ENCODE data around the gene CARS2.
"Not testable (repeated sequence)": the region's sequence is repeated elsewhere in the genome, so short reads cannot be mapped to it uniquely, and the experiment has no call there.

The CARS2 gene

DNA sequence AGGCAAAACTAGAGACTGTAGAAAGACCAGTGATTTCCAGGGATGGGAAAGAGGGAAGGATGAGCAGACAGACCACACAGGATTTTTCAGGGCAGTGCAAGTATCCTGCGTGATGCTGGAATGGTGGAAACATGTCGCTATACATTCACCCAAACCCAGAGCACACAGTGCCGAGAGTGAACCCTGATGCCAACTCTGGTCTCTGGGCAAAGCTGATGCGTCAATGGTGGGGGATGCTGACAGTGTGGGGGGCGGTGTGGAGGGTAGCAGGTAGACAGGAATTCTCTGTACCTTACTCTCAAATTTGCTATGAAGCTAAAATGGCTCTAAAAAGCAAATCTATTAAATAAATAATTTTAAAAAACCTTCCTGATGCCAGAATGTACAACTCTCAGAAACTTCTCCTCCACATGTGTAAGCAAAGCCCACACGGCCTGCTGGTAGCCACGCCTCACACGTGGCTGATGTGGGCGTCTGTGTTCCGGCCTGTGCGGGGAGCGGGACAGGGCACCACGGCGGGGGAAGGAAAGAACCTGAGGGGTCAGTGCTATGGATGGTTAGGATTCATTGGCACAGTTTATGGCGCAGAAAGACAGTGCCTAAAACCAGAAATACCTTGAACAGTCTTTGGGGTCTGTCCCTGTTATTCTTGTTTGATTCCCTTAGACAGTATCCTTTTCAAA is 23.9 kb downstream of the CARS2 start:
- no peak for DNase-seq

DNA sequence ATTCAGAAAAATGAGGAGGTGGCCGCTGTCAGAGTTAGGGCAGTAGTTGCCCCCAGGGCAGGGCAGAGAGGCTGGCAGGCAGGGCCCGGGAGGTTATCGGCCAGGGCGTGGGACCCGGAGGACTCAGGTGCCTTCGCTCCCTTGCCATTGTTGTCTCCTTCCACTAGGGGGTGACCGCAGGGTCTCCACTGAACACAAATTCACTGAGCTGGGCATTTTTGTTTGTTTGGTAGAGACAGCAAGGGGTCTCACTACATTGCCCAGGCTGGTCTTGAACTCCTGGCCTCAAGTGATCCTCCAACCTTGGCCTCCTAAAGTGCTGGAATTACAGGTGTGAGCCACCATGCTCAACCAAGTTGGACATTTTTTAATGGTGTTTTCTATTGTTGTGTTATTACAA is 25.1 kb downstream of the CARS2 start:
- no peak for DNase-seq

DNA sequence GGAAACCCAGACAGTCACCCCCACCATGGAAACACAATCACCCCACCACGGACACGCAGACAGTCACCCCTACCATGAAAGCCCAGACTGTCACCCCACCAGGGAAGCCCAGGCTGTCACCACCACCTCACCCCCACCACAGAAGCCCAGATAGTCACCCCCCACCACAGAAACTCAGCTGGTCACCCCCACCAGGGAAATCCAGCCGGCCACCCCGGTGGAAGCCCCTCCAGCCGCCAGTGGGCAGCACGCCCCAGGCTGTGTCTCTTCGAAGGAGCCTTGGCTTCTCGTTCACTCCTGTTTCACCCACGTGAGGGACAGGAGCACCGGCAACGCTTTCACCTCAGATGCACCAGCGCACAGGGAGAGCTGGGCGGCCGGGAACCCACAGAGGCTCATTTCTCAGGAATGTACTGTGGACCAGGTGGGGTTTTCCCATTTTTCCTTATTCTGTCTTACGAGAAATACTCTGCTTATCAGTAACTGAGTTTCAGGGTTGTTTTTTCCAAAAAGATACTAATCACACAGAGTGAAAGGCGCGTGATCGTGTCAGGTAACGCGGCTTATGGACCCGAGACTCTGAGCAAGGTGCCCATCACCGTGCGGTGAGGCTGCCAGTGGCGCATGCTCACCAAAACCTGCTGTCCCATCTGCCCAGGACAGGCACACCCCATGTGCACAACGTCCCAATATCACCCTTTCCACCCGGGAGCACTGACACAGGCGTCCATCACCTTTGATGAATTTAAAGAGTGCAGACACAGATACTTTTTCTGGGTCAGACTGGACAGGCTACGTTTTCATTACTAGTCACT is 28.0 kb downstream of the CARS2 start:
- DNase-seq = no peak

DNA sequence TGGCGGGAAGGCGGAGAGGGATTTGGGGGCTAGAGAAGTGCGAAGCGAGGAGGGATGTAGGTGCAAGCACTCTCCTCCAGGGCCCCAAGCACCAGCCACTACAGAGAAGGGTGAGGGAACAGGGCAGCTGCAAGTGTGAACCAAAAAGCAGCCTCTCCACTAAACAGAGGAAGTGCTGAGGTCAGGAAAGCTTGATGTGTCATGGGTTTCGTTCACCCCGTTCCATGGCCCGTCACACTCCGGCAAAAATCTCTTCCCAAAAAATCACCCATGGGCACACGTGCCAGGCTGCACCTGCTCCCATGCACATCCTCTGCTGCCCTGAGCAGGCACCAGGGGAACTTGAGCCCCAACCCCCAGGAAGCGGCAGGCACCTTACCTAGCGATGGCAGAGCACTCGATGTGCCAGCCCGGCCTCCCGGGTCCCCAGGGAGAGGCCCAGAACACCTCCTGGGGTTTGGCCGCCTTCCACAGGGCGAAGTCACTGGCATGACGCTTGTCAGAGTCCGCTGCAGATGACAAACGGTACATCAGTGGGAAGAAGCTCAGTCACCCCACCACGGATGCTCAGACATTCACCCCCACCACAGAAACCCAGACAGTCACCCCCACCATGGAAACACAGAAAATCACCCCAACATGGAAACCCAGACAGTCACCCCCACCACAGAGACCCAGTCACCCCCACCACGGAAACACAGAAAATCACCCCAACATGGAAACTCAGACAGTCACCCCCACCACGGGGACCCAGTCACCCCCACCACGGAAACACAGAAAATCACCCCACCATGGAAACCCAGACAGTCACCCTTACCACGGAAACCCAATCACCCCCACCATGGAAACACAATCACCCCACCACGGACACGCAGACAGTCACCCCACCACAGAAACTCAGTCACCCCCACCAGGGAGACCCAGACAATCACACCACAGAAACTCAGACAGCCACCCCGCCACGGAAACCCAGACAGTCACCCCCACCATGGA is 29.0 kb downstream of the CARS2 start:
- peak; percentile 63 for DNase-seq

DNA sequence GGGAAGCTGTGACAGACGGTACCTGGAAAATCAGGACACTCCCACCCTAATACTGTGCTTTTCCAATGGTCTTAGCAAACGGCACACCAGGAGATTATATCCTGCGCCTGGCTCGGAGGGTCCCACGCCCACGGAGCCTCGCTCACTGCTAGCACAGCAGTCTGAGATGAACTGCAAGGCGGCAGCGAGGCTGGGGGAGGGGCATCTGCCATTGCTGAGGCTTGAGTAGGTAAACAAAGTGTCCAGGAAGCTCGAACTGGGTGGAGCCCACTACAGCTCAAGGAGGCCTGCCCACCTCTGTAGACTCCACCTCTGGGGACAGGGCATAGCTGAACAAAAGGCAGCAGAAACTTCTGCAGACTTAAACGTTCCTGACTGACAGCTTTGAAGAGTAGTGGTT is 36.1 kb downstream of the CARS2 start:
- not testable (repeated sequence) for DNase-seq

DNA sequence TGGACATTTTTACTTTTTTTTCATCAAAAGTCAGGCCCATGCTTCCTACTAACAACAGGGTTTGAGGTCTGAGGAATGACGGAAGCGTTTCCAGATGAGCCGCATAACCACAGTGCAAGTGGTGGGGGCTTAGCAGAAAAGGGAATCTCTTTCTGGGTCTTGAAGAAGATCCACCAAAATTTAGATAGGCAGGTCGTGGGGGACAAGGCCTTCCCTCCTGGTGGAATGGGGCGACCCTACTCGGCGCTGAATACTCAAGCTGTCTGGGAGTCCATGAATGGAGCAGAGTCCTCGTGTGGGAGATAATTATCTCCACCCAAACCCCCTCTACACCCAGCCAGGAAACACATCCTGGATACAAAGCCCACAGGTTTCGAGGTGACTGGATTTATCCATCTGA is 36.9 kb downstream of the CARS2 start:
- no peak for DNase-seq

DNA sequence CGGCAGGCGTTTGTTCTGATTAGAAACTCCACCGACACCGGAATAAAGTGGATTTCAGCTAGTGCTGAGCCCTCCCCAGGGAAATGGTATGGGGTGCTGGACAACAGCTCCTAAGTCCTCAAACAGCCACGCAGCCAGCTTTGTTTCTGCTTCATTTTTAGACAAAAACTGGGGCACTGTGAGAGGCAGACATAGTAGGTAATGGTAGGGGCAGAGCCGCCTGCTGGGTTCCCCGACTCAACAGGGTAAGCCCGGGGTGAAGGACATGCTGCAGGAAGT is 39.7 kb downstream of the CARS2 start:
- DNase-seq = no peak

DNA sequence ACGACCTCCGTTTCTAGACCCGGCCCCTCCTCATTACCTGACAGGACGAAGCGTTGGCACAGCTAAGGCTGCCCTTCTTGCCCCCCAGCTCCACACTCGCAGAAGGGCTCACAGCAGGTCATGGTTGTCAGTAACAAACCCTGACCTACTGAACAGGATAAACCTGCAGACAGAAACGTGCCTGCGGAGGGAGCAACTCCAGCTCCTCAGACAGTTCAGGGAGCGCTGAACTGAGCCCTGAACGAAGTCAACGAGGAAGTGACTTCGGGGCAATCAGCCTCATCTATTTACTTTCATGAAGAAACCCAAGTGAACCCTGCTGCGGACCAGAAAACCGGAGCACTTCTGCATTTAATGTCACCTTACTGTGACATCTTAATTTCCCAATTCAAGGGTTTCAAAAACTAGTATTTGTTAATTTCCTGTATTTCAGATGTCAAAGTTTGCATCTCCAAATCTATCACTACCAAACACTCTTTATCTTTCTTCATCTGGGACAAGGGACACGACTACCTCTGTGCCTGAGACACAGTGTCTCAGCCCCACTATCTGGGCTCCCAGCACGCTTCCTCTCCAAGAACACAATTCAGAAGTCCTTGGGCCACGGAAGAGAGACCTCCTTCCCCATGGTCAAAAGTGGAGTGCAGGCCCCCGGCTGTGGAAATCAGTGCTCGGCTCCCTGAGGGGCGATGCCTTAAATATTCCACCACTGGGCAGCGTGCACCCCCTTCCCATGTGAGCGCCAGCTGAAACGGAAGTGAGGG is 40.2 kb downstream of the CARS2 start:
- DNase-seq = no peak

DNA sequence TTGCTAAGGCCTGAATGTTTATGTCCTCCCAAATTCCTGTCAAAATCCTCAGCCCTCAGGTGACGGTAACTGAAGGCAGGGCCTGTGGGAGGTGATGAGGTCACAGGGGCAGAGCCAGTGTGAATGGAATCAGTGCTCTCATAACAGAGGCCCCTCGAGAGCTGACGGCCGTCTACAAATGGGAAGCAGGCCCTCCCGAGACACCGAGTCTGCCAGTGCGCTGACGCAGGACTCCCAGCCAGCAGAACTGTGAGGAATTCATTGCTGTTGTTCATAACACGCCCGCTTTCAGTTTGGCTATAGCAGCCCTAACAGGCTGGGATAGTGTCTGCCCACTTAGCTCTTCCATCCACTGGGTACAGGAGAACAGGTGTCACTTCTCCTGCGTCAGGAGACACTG is 41.2 kb downstream of the CARS2 start:
- no peak for DNase-seq

DNA sequence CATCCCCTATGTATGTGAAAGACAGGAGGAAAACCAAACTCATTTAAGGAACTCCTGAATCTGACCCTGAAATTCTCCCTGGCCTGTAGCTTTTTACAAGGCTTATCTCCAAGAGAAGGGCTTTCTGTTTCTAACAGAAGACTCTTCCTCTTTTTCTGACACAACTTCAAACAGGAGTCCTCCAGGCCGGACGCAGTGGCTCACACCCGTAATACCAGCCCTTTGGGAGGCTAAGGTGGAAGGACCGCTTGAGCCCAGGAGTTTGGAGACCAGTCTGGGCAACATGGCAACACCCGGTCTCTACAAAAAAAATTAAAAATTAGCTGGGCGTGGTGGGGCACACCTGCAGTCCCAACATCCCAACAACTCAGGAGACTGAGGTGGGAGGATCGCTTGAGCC is 41.9 kb downstream of the CARS2 start:
- DNase-seq = no peak

DNA sequence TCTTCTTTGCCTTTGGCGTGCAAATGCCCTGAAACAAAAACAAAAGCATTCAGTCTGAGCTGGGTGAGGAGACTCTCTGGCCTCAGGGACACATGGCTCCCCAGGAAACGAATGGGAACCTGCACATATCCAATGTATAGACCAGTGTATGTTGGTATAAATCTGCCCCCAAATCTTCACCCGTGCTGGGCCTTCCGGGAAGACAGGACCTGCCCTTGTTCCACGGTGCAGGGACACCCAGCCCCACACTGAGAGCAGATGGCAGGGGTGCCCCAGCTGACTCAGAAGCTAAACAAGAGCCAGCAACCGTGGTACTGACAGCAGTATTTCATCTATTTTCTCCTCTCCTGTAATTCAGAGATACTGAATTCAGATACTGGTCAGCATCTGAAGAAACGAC is 42.4 kb downstream of the CARS2 start:
- no peak for DNase-seq

DNA sequence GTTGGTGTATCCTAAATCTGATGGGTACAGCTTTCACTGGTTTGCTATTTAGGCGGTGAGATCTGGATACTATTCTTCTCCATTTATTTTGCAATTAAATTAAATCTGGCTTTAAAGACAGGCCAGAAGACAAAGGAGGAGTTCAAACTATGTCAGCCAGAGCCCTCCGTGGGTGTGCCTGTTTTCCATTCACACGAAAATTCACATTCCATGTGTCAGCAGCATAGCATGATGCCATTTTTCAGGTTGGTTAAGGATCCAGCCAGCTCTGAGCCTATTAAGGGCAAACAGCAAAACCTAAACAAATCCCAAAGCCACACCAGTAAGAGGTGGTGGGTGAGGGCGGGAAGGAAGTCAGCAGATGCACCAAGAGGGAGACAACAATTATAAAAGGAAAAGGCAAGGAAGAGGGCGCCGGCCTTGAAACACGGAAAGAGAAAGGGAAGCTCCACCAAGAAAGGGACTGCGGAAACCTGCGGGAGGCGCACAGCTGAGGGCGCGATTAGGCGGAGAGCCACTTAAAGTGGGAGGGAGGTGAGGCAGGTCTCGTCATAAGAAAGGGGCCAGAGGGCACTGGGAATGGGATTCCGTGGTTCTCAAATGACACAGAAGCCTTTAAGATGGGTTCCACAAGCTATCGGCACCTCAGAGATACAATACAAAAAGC is 43.0 kb downstream of the CARS2 start:
- no peak for DNase-seq

DNA sequence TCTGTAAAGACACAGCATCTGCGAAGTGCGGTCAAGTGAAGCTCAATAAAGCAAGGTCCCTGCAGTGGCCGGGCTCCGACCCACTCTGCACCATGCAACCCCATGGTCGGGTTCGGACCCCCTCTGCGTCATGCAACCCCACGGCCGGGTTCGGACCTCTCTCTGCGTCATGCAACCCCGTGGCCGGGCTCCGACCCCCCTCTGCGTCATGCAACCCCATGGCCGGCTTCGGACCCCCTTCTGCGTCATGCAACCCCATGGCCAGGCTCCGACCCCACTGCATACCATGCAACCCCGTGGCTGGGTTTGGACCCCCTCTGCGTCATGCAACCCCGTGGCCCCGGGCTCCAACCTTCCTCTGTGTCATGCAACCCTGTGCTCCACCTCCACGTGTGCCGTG is 43.8 kb downstream of the CARS2 start:
- no peak for DNase-seq

DNA sequence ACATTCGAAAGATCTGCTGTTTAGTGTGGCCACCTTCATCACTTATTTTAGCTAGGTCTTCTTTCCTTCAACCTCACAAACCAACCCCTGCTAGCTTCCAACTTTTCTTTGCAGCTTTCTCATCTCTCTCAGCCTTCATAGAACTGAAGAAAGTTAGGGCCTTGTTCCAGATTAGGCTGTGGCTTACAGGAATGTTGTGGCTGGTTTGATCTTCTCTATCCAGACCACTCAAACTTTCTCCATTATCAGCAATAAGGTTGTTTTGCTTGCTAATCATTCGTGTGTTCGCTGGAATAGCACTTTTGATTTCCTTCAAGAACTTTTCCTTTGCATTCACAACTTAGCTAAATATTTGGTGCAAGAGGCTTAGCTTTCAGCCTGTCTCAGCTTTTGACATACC is 44.7 kb downstream of the CARS2 start:
- no peak for DNase-seq

DNA sequence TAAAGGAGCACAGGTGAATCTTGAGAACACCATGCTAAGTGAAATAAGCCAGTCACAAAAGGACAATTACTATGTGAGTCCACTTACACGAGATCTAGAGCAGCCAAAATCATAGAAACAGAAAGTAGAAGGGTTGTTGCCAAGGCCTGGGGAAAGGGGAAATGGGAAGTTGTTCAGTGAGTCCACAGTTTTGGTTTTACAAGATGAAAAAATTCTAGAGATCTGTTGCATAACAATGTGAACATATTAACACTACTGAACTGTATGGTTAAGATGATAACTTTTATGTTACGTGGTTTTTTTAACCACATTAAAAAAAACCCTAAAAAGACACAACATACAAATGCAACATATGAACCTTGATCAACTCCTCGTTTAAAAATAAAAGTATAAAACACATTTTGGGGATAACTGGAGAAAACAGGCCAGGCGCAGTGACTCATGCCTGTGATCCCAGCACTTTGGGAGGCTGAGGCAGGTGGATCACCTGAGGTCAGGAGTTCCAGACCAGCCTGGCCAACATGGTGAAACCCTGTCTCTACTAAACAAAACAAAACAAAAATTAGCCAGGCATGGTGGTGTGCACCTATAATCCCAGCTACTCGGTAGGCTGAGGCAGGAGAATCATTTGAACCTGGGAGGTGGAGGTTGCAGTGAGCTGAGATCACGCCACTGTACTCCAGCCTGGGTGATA is 47.6 kb downstream of the CARS2 start:
- DNase-seq = not testable (repeated sequence)

DNA sequence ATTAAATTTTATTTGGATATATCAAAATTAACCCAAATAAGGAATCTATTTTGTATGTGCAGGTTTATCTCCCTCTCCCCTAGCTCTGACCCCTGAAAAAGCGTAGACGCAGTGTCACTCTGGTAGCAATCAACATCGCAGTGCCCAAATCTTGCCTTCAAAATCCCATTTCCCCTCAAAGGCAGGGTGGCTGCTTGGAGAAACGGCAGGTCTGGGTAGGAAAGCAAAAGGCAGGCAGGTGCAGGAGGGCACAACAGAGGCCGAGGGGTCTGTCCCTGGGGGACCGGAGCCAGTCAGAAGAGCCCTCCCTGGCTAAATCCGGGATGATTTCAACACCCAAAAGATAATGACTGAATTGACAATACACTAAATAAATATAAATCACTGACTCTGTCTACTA is 48.7 kb downstream of the CARS2 start:
- no peak for DNase-seq

DNA sequence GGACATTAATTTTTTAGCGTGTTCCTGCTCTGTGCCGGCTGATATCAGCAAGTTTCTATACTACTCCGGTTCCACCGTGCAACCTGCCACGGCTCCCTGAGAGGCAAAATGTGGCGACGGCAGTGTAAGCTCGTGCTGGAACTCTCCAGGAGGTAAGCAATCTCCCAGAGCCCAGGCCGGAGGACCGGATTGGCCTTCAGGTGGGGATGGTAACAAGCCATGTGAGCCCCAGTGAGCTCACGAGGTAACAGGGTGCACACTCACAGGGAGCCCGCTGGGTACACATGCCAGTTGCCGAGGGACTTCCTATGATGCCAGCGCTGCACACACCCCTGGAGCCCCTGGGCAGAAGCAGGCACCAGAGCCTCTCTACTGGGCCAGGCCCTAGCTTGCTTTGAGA is 52.1 kb downstream of the CARS2 start:
- no peak for DNase-seq

DNA sequence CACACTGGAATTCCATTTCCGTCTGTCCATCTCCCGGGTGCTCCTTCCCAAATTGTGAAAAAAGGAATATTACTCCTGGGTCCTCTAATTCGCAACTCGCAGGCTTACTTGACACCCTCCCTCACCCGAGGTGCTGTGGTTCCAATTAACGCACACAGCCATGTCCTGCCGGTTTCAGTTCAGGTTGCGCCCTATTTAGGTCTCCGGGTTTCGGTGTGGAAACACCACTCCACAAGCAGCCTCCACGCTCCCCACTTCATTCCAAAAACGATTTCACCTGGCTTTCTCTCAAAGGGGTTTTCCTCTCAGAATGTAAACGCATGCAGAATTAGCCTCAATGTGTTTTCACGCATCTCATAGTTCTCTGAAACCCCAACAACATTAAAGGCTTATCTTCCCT is 52.6 kb downstream of the CARS2 start:
- DNase-seq = no peak

DNA sequence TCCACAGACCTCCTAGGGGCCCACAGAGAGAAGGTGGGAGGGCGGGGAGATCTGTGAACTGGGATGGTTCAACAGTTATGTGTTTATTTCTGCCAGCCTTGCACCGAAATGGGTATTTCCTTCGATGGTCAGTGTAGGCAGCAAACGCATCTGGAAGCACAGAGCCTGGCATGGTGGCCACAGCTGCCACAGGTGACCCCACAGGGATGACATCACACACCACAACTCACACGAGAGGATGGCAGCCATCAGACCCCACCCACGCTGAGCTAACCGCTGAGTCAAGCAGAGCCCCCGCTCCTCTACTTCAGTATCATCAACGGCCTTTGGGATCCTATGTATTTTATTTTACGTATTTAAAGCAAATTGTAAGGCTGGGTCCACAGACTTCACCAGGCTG is 53.2 kb downstream of the CARS2 start:
- DNase-seq = no peak

DNA sequence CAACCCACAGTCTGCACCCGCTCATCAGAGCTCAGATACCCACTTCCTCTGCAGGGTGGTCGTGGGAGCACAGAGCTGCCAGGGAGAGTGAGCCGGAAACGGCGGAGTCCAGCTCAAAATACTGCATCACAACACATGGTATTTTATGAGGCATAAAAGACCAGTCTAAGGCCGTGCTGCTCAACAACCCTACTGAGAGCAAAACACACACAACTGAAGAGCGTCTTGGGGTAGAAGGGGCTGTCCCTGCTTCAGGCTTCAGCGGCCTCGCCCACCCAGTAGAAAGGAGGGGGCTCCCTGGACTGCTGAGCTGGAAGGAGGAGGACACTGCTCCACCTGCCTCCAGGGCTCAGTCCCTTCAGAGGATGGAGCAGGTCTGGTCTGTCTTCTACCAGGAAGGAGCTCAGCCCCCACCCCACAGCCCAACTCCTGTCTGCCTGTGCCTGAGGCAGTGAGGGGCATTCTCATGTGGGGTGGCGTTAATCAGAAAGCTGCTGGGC is 53.6 kb downstream of the CARS2 start:
- no peak for DNase-seq

DNA sequence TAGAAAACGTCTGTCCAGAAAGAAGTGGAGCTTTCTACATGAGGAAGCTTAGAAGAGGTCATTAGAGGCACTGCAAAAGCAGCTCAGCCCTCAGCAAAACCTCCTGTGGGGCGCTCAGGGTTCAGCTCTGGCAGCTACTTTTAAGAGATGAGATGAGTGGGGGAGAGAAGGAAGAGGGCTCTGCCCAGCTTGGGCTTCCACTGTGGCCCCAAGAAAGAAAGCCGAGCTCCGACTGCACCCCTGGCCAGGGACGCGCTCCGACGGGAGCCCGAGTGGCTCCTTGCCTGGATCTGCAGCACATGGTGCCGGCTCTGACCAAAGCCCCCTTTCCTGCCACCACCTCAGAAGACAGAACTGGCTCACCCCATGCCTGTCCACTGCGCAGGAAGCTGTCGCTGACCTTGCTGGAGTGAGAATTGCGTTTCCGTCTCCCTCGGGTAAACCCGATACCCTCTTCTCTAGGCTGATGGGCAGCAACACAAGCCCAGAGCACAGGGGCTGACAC is 54.1 kb downstream of the CARS2 start:
- no peak for DNase-seq

Data from activated CD8-positive, alpha-beta memory T cell treated with anti-CD3 and anti-CD28 coated beads, Interleukin-2, amount 50 U/mL, for 48 hours (primary cell).